A549 (cell line): Measurements from ENCODE around the gene SNX25.

Source experiments
- CTCF ChIP-seq: fragments of >200 bp; sonication (Bioruptor Twin); formaldehyde crosslinking; IDR thresholded peaks from 3 replicates; pipeline ENCODE4 v1.5.1; 2016
- E2F6 ChIP-seq: IDR thresholded peaks from 2 replicates; pipeline ENCODE4 v1.6.1; 2012; ENCODE audit warnings: low read depth, borderline replicate concordance
- EP300 ChIP-seq, 2 experiments: fragments of >200 bp; sonication (Bioruptor Twin); formaldehyde crosslinking; IDR thresholded peaks; 2 replicates in 1 of 2; 3 replicates in 1 of 2; pipeline ENCODE4 v1.6.1; 2016 to 2017
- JUN ChIP-seq, 2 experiments: fragments of >200 bp; sonication (Bioruptor Twin); formaldehyde crosslinking; IDR thresholded peaks; 2 replicates in 1 of 2; 3 replicates in 1 of 2; pipeline ENCODE4 v1.6.1; 2016 to 2017
- NFE2L2 ChIP-seq: fragments of 150-350 bp; conservative IDR thresholded peaks from 2 replicates; pipeline ENCODE4 v1.6.1; 2014; ENCODE audit warnings: low read length
- NPAS2 ChIP-seq: fragments of 250-450 bp; sonication (Bioruptor Pico); IDR thresholded peaks from 2 replicates; pipeline ENCODE4 v1.8.0; 2022; ENCODE audit warnings: mild to moderate bottlenecking, moderate library complexity, borderline replicate concordance
- PBX3 ChIP-seq: IDR thresholded peaks from 2 replicates; pipeline ENCODE4 v1.6.1; 2012
- PHF8 ChIP-seq: fragments of 200-600 bp; sonication (generic); IDR thresholded peaks from 2 replicates; pipeline ENCODE4 v1.6.1; 2016; ENCODE audit warnings: low read depth, mild to moderate bottlenecking, antibody characterized with exemption, moderate library complexity, borderline replicate concordance
- POLR2A ChIP-seq: IDR thresholded peaks from 2 replicates; pipeline ENCODE4 v1.6.1; 2012; ENCODE audit warnings: mild to moderate bottlenecking, low read length
- RNF2 ChIP-seq: fragments of 200-600 bp; sonication (generic); IDR thresholded peaks from 2 replicates; pipeline ENCODE4 v1.6.1; 2016; ENCODE audit warnings: low read depth, mild to moderate bottlenecking, antibody characterized with exemption, moderate library complexity, borderline replicate concordance
- ZSCAN20 ChIP-seq: fragments of 250-450 bp; sonication (Bioruptor Pico); IDR thresholded peaks from 2 replicates; pipeline ENCODE4 v1.8.0; 2022; ENCODE audit warnings: mild to moderate bottlenecking, moderate library complexity

GRCh38 chr4:185379326-185380295 is 170.2 kb downstream of the SNX25 start:
- TF ChIP-seq ZSCAN20 (no peak), CTCF (no peak), POLR2A (no peak), PBX3 (no peak), JUN (IDR thresholded peaks at IDR 0.05) (no peak), NFE2L2 (no peak), E2F6 (no peak), NPAS2 (CRISPR knock-in tag) (no peak), RNF2 (no peak), PHF8 (no peak), EP300 (IDR thresholded peaks at IDR 0.05) (no peak)
